Esophagus (tissue), 2 donors: Measurements from ENCODE around the gene IGFBP2. TPM values are rescaled to one million over a fixed set of nuclear protein-coding genes. Genes with fewer than 3 reads are reported as not detected.

Source experiments
- H3K27ac ChIP-seq, 2 donors: one replicate each; pipeline ENCODE4 v1.5.1; 2013; ENCODE audit warnings: low read depth in 2 of 2, mild to moderate bottlenecking in 2 of 2, inconsistent platforms in 1 of 2, low read length in 1 of 2, moderate library complexity in 1 of 2
- H3K27me3 ChIP-seq, 2 donors: one replicate each; pipeline ENCODE4 v1.6.1; 2013; ENCODE audit warnings: low read length in 2 of 2, control low read depth in 1 of 2, mild to moderate bottlenecking in 1 of 2; ENCODE audit not compliant: insufficient read depth in 2 of 2, control insufficient read depth in 1 of 2
- H3K36me3 ChIP-seq, 2 donors: one replicate each; pipeline ENCODE4 v1.6.1; 2013; ENCODE audit warnings: low read length in 1 of 2; ENCODE audit not compliant: control insufficient read depth in 2 of 2, insufficient read depth in 2 of 2
- H3K4me1 ChIP-seq, 2 donors: one replicate each; pipeline ENCODE4 v1.6.1; 2013; ENCODE audit warnings: low read length in 1 of 2; ENCODE audit not compliant: control insufficient read depth in 2 of 2, insufficient read depth in 2 of 2
- H3K4me3 ChIP-seq, 2 donors: one replicate each; pipeline ENCODE4 v1.5.1; 2013; ENCODE audit warnings: low read length in 2 of 2, mild to moderate bottlenecking in 2 of 2, low read depth in 1 of 2, moderate library complexity in 1 of 2
- H3K9me3 ChIP-seq, 2 donors: one replicate each; pipeline ENCODE4 v1.6.1; 2013; ENCODE audit warnings: mild to moderate bottlenecking in 2 of 2, low read depth in 1 of 2, low read length in 1 of 2, moderate library complexity in 1 of 2; ENCODE audit not compliant: control insufficient read depth in 2 of 2, insufficient read depth in 1 of 2
- WGBS, 2 donors: extraction: QIAGEN DNeasy Blood & Tissue Kit; methylation state at CpG; one replicate each; pipeline ENCODE4 v1.1.7; 2013; 5-methylcytosine and 5-hydroxymethylcytosine counted together
- polyA plus RNA-seq, 2 donors: library from polyadenylated mRNA; stranded (reverse); fragments of 200-250 nt; gene quantifications; one replicate each; pipeline ENCODE4 v1.2.3, GENCODE V29; 2013
- donor health status: healthy with polysubstance abuse.
- donor health status: Bipolar disorder and iron deficiency.

Gene IGFBP2
- polyA plus RNA-seq, 2 donors: 93.6 to 138 TPM

DNA sequence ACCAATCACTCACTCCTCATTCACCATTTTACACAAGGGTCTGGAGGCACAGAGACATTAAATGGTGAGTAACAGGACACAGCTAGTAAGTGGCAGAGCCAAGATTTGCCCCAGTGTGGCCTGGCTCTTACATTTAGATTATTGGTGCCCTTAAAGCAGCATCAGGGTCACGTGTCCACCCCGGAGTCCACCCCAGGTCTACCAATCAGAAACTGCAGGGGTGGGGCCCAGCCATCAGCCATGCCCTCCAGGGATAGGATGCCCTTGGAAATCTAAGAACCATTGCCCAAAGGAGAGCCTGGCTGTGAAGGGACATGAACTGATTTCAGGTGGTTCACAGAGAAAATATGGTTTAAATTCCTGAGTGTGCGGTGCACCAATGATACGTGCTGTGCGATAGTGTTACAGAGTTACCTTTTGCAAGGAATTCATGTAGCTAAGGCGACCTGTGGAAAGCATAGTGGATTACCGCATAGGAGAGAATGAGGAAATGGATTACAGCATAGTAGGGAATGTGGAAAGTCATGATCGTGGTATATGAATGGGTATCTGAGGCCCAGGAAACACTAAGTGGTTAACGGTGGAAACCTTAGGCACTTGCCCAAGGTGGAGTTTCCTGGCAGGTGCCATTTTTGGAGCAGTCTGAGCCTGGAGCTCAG lies 44.3 kb downstream of the IGFBP2 start:
- no peaks in the 10 kb centered on the region for H3K9me3 ChIP-seq
- H3K27me3 ChIP-seq: no peaks in the 10 kb centered on the region
- WGBS, 2 donors: 84% methylated on average over 9 of the region's 9 CpGs
- H3K27ac ChIP-seq: no peak overlapping the region
- H3K4me3 ChIP-seq: no peak overlapping the region
- peaks cover 0 to 2% of the 10 kb centered on the region in 2 donors for H3K4me1 ChIP-seq
- peaks cover 0 to 2% of the 10 kb centered on the region in 2 donors for H3K36me3 ChIP-seq

DNA sequence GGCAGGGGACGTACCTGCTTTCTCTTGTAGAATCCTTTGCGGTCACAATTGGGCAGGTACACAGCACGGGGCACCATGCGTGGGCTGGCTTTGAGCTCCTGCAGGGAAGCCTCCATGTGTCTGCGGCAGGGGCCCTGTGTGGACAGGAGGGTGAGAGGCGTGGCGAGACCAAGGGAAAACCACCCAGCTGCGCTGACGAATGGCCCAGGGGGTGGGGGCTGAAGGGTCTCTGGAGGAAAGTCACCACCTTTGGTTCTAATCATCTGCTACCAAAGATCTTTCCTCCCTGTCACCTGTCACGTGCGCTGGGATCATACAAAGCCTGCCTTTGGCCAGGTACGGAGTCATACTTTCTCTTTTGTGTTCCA lies 44.9 kb downstream of the IGFBP2 start:
- Histone ChIP-seq H3K36me3 (peaks cover 0 to 2% of the 10 kb centered on the region in 2 donors), H3K27me3 (no peaks in the 10 kb centered on the region), H3K27ac (no peak overlapping the region), H3K4me3 (no peak overlapping the region), H3K9me3 (no peaks in the 10 kb centered on the region), H3K4me1 (peaks cover 0 to 2% of the 10 kb centered on the region in 2 donors)
- WGBS, 2 donors: 91 to 92% methylated on average over 12 of the region's 12 CpGs

DNA sequence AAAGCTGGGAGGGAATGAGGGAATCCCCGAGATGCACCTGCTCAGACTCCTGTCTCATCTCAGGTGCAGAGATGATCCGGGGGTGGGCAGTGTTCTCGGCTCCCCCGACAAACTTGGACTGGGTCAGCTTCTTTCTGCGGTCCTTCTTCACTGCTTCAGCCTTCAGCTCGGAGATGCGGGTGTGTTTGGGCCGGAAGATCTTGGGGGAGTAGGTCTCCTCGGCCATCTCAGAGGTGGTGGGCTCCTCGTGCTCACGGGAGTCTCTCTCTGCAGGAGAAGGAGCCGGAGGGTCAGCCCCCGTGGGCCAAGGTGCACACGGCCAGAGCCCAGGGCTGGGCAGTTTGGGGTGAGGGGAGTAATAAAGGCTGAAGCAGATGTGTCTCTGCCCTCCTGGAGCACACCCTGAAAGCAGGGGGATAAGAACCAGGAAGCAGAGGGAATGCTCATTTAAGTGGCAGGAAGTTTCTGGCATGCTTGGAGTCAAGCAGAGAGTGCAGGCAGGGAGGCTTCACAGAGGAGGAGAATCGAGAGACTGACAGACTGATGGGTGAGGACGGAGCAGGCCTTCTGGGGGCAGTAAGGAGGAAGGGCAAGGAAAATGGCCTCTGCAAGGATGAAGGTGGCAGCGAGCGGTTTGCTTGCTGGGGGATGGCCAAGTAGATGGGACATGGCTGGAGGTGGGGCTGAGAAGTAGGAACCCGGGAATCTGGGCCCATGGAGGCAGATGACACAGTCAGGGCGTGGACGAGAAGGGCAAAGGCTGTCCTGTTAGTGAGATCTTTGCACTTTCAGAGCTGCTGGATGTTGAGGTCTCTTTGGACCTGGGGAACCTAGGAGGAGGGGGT lies 45.8 kb downstream of the IGFBP2 start:
- H3K27me3 ChIP-seq: no peaks in the 10 kb centered on the region
- whole genome bisulfite sequencing, 2 donors: 80 to 83% methylated on average over 21 of the region's 21 CpGs
- H3K4me3 ChIP-seq: no peak overlapping the region
- peaks cover 0 to 2% of the 10 kb centered on the region in 2 donors for H3K36me3 ChIP-seq
- no peaks in the 10 kb centered on the region for H3K9me3 ChIP-seq
- peak overlapping the region; percentile 21 to 57 for H3K27ac ChIP-seq
- peaks cover 0 to 2% of the 10 kb centered on the region in 2 donors for H3K4me1 ChIP-seq

DNA sequence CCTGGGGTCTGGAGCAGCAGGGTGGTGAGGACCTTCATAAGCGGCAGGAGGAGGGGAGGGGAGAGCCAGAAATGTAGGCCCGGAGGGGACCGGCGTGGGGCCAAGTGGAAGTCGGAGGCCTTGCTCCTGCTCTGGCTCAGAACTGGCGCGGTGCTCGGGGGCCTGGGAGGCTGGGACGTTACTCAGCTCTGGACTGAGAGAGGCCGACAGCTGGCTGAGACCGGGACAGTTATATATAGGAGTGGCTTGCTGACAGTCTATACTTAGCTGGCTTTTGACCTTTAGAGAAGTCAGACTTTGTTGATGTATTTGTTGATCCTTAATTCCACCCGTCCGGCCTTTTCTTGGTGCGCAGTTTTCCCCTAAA lies 46.4 kb downstream of the IGFBP2 start:
- peak overlapping the region; percentile 21 to 57 for H3K27ac ChIP-seq
- H3K9me3 ChIP-seq: no peaks in the 10 kb centered on the region
- 65 to 76% methylated on average over 14 of the region's 14 CpGs for WGBS, 2 donors
- no peak overlapping the region for H3K4me3 ChIP-seq
- peaks cover 0 to 1% of the 10 kb centered on the region in 2 donors for H3K36me3 ChIP-seq
- H3K27me3 ChIP-seq: no peaks in the 10 kb centered on the region
- H3K4me1 ChIP-seq: peaks cover 0 to 2% of the 10 kb centered on the region in 2 donors

DNA sequence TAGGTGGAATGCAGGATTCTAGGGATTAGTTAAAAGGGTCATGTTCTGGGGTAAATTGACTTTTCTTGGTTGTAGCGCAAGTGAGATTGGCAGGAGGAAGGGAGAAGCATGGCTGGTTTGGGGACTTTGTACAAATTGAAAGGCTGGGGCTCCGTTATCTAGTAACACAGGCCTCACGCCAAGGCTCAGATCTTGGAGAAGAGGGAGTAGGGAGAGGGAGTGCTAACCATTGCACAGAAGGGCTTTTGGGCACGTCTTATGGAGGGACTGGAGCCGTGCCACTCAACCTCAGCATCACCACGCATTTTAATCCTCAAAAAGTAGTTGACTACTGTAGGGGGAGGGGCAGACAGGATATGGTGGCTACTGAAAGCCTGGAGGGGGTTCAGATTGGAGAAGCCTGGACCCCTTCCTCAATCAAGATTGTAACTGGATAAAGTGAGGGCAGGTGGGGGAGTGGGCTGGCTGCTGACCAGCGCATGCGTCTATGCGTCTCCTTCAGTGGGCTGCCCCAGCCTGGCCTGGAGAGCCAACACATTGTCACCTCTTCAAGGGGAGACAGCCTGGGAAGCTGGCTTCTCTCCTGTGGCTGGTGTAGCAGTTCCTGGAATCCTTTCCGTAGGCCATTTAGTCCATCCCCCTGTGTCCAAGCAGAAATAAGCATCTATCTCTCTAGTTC lies 47.9 kb downstream of the IGFBP2 start:
- Histone ChIP-seq H3K4me1 (peaks cover 0 to 2% of the 10 kb centered on the region in 2 donors), H3K9me3 (no peaks in the 10 kb centered on the region), H3K27ac (no peak overlapping the region), H3K4me3 (no peak overlapping the region), H3K27me3 (no peaks in the 10 kb centered on the region), H3K36me3 (no peaks in the 10 kb centered on the region)
- 82 to 84% methylated on average over 10 of the region's 10 CpGs for WGBS, 2 donors

DNA sequence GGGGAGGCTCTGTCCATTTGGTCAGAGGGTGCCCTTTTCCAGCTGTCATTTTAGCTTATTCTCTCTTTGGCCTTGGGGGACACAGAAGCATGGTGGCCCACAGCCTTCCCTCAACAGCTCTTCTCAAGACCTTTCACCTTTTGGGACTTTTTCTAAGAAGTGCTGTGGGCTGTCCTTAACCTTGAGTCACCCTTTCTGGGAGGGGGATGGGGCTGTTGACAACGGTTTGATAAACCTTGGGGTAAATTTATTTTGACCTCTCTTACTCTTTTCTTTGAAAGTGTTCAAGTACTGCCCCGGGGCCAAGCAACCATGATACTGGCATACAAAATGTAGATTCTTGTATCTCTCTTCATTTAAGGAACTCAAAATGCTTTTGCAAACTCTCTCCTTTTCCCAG lies 48.5 kb downstream of the IGFBP2 start:
- no peaks in the 10 kb centered on the region for H3K27me3 ChIP-seq
- 29 to 41% methylated on average over 2 of the region's 2 CpGs for WGBS, 2 donors
- H3K4me1 ChIP-seq: peaks cover 0 to 2% of the 10 kb centered on the region in 2 donors
- no peaks in the 10 kb centered on the region for H3K36me3 ChIP-seq
- H3K4me3 ChIP-seq: no peak overlapping the region
- no peaks in the 10 kb centered on the region for H3K9me3 ChIP-seq
- peak overlapping the region in 1 of 2 donors; percentile 66 for H3K27ac ChIP-seq

DNA sequence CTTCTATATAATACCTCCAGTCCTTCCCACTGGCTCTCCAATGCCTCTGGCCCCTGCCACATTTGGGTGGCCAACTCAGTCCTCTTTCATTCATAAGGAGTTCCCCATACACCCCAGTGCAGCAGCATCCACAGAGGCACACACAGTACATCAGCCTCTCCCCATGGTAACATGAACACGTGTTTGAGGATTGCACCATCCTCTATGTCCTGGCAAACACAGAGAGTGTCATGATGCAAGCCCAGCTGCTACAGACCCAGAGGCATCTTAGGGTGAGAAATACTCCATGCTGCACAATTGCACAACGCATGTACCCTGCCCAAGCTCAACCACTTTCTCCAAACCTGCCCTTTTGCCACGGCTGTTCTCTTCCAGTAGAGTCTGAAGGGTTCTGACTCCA lies 50.6 kb downstream of the IGFBP2 start:
- H3K36me3 ChIP-seq: peaks cover 0 to 3% of the 10 kb centered on the region in 2 donors
- 22 to 31% methylated on average over 3 of the region's 3 CpGs for WGBS, 2 donors
- H3K9me3 ChIP-seq: no peaks in the 10 kb centered on the region
- H3K4me1 ChIP-seq: peaks cover 0 to under 1% of the 10 kb centered on the region in 2 donors
- no peak overlapping the region for H3K4me3 ChIP-seq
- no peaks in the 10 kb centered on the region for H3K27me3 ChIP-seq
- H3K27ac ChIP-seq: peak overlapping the region; percentile 66 to 82

DNA sequence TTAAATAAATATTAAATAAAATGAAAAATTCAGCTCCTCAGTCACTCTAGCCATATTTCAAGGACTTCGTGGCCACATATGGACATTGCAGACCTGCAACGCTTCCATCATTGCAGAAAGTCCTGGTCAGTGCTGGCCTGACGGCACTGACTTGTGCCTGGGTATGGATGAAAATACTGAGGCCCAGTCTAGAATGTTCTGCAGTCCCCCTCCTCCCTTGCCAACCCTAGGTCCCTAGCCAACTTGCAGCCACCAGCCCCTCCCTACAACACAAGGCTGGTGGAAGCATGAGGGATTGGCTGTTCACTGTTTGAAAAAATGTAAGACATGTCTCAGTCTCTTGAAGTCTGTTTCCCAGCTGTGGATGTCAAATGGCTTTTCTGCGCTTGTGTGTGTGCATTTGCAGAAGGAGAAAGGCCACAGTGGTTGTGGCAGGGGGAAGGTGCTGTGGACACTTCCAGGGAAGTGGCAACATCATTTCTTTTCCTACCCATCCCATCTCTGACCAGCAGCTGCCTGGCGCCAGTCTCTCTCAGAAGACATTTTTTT lies 52.2 kb downstream of the IGFBP2 start:
- WGBS, 2 donors: 78 to 86% methylated on average over 5 of the region's 5 CpGs
- Histone ChIP-seq H3K4me1 (peaks cover 3 to 7% of the 10 kb centered on the region in 2 donors), H3K36me3 (peaks cover 0 to 3% of the 10 kb centered on the region in 2 donors), H3K27ac (peak overlapping the region in 1 of 2 donors; percentile 37), H3K4me3 (no peak overlapping the region), H3K9me3 (no peaks in the 10 kb centered on the region), H3K27me3 (no peaks in the 10 kb centered on the region)

DNA sequence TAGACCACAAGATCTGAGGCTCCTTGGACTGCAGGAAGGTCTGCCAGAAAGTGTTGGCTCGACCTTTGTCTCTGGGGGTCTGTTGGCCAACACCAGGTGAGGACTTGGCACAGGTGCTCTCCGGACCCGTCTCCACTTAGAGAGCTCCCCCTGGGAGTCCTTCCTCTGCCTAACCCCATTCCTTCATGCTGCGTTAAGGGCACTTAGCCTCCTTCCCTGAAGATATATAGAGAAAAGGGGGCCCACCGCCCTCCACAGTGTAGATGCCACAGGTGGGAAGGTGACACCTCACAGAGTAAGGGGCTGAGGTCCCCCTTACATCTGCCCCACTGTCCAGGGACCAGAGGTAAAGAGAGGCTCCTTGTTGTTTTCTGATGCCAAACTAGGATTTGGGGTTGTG lies 53.9 kb downstream of the IGFBP2 start:
- H3K27ac ChIP-seq: peak overlapping the region; percentile 12 to 47
- H3K4me1 ChIP-seq: peaks cover 3 to 7% of the 10 kb centered on the region in 2 donors
- WGBS, 2 donors: 74 to 80% methylated on average over 5 of the region's 5 CpGs
- H3K4me3 ChIP-seq: no peak overlapping the region
- H3K9me3 ChIP-seq: no peaks in the 10 kb centered on the region
- no peaks in the 10 kb centered on the region for H3K27me3 ChIP-seq
- peaks cover 0 to 3% of the 10 kb centered on the region in 2 donors for H3K36me3 ChIP-seq
